ENCODE data around the gene LRCOL1.

DNA sequence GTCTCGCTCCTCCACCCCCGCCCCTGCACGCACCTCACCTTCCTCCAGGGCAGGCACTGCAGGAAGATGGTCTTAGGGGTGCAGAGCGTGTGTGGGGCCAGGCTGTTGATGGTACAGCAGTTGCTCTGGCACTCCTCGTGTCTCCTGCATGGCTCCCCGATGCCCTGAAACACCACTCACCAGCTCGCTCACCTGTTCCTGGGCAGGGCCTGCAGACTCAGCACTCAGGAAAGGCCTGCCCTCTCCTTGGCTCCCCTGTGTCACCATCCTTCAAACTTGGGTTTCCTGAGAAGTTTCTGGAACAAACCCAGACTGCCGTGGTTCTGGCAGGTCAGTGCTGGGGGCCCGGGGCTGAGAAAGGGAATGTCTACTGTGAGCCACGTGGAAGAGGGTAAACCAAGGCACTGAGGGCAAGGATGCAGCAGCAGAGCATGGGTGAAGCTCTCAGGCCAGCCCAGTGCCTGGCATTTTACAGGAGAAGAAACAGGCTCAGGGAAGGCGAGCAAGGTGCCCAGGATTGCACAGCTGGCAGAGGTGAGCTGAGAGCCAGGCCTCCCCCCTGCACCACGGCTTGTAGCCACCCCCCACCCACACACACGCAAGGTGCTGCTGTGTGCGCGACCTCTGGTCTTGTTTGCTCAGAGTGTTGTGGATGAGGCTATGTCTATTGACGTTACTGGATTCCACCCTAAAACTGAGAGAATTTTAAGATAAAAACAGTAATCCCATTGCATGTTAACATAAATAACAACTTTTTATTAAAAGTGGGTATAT is 5.5 kb downstream of the LRCOL1 start:
- TF ChIP-seq POLR2AphosphoS5 (IDR thresholded peaks at IDR 0.05) (no peak), POLR2A (IDR thresholded peaks at IDR 0.05) (no peak)
- TF ChIP-seq, protein P1, sequence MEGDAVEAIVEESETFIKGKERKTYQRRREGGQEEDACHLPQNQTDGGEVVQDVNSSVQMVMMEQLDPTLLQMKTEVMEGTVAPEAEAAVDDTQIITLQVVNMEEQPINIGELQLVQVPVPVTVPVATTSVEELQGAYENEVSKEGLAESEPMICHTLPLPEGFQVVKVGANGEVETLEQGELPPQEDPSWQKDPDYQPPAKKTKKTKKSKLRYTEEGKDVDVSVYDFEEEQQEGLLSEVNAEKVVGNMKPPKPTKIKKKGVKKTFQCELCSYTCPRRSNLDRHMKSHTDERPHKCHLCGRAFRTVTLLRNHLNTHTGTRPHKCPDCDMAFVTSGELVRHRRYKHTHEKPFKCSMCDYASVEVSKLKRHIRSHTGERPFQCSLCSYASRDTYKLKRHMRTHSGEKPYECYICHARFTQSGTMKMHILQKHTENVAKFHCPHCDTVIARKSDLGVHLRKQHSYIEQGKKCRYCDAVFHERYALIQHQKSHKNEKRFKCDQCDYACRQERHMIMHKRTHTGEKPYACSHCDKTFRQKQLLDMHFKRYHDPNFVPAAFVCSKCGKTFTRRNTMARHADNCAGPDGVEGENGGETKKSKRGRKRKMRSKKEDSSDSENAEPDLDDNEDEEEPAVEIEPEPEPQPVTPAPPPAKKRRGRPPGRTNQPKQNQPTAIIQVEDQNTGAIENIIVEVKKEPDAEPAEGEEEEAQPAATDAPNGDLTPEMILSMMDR (IDR thresholded peaks at IDR 0.05), result no peak

All from prostate gland (tissue), 2 donors.